ENCODE data around the gene FANCB.
A peak's percentile ranks its signal among the peaks of the same experiment; 100 is the strongest.

Gene FANCB

GRCh38 chrX:14872851-14873675 is at the start of gene FANCB, which contains the start of gene MOSPD2:
Gene FANCB (minus strand): TSS chrX:14873069. CDS start chrX:14865510, 7,559 bp downstream.
Gene MOSPD2 (plus strand): TSS chrX:14873421. CDS start chrX:14873529, 108 bp downstream.
- peak; percentile 95 for DNase-seq

- DNase-seq = no peak
These were observed 49.6 kb upstream of the FANCB start for GRCh38 chrX:14922437-14922836.

GRCh38 chrX:14920196-14920595 is 47.3 kb upstream of the FANCB start:
- no peak for DNase-seq

GRCh38 chrX:14919407-14919806 is 46.5 kb upstream of the FANCB start:
- DNase-seq = no peak

- no peak for DNase-seq
These were observed 43.3 kb upstream of the FANCB start for GRCh38 chrX:14916017-14916674.

GRCh38 chrX:14915596-14915995 is 42.7 kb upstream of the FANCB start:
- DNase-seq = no peak

- DNase-seq = no peak
These were observed 40.4 kb upstream of the FANCB start for GRCh38 chrX:14913241-14913640.

GRCh38 chrX:14903891-14904290 is 31.0 kb upstream of the FANCB start:
- no peak for DNase-seq

GRCh38 chrX:14902537-14902936 is 29.7 kb upstream of the FANCB start:
- DNase-seq = no peak

GRCh38 chrX:14899607-14900006 is 26.7 kb upstream of the FANCB start:
- peak; percentile 50 for DNase-seq

GRCh38 chrX:14897042-14897441 is 24.2 kb upstream of the FANCB start:
- DNase-seq = no peak

GRCh38 chrX:14896273-14896672 is 23.4 kb upstream of the FANCB start:
- no peak for DNase-seq

GRCh38 chrX:14886252-14886651 is 13.4 kb upstream of the FANCB start:
- DNase-seq = no peak

- DNase-seq = no peak
These were observed 11.8 kb upstream of the FANCB start for GRCh38 chrX:14884714-14885113.

- DNase-seq = peak; percentile 33
These were observed 11.0 kb upstream of the FANCB start for GRCh38 chrX:14883826-14884225.

- no peak for DNase-seq
These were observed 2.8 kb upstream of the FANCB start for GRCh38 chrX:14875624-14876023.

GRCh38 chrX:14873676-14874049 is 794 bp upstream of the FANCB start:
- DNase-seq = no peak

GRCh38 chrX:14872355-14872754 is 514 bp downstream of the FANCB start:
- no peak for DNase-seq

GRCh38 chrX:14871767-14872166 is 1.1 kb downstream of the FANCB start:
- DNase-seq = no peak

GRCh38 chrX:14865201-14865600 is 7.7 kb downstream of the FANCB start:
- DNase-seq = no peak

- no peak for DNase-seq
These were observed 8.2 kb downstream of the FANCB start for GRCh38 chrX:14864631-14865030.

GRCh38 chrX:14851526-14851925 is 21.3 kb downstream of the FANCB start:
- DNase-seq = no peak

GRCh38 chrX:14843666-14844065 is 29.2 kb downstream of the FANCB start:
- DNase-seq = no peak

GRCh38 chrX:14837155-14837554 is 35.7 kb downstream of the FANCB start:
- DNase-seq = no peak
